ENCODE measurements around the gene IGFALS. TPM values are rescaled to one million over a fixed set of nuclear protein-coding genes. Genes with fewer than 3 reads are reported as not detected.

The IGFALS gene
- total and polyA plus RNA-seq, 2 experiments from 2014 or later, result 0.16 TPM; not detected in 1

DNA sequence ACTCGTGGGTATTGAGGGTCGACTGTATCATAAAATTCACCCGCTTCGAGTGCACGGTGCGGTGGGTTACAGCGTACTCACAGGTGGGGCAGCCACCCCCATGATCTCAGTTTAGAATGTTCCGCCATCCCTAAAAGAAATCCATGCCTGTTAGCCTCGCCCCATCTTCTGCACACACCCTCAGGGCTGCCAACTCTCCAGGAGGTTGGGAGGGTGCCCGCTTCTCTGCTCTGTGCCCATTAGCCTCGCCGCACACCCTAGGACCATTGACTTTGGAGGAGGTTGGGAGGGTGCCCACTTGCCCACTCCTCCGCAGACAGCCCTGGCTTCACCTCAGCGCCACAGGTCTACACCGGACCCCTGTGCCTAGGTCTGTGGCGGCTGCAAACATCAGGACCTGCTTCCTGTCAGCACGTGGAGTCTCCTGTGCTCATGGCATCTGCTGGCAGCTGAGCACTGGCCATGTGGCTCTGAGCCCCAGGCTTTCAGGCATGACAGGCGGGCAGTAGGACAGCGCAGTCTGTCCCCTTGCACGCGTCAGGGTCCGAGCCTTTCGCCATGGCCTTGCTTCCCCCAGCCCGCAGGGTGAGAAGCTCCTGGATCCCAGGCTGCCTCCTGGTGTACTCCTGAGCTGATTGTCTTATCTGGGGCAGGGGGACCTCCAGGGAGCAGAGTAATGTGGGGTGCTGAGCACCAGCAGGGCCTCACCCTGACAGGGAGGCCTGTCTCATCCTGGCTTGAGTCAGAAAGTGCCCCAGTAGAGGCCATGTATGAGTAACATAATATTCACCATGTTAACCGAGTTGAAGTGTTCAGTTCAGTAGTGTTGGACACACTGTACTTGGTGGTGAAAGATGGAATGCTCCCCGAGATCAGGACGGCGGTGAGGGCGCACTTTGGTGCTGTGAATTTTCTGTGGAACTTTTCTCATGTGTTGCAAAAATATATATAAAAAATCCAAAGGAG lies 44.1 kb downstream of the IGFALS start:
- Histone ChIP-seq H3F3A (replicated peaks; ENCODE audit: low read depth) (no peaks in the 10 kb centered on the region), H3K36me3 (ENCODE audit: insufficient read depth) (no peaks in the 10 kb centered on the region; the same call in 1 of the 2 replicates), H3K79me2 (replicated peaks; ENCODE audit: insufficient read depth) (no peaks in the 10 kb centered on the region), H3K4me3 (no peak overlapping the region), H2AFZ (no peak overlapping the region), H3K27me3 (ENCODE audit: insufficient read depth) (no peaks in the 10 kb centered on the region), H3K9me2 (ENCODE audit: insufficient read depth) (no peaks in the 10 kb centered on the region), H3K4me1 (ENCODE audit: insufficient read depth) (no peaks in the 10 kb centered on the region), H4K20me1 (replicated peaks; ENCODE audit: insufficient read depth) (no peaks in the 10 kb centered on the region), H3K27ac (ENCODE audit: low read depth) (no peak overlapping the region), H3K4me2 (no peak overlapping the region)
- TF ChIP-seq JUNB (IDR thresholded peaks at IDR 0.05; ENCODE audit: unreplicated experiment) (no peak), NANOG (IDR thresholded peaks at IDR 0.05; ENCODE audit: borderline replicate concordance) (no peak), POLR2AphosphoS5 (IDR thresholded peaks at IDR 0.05; ENCODE audit: low read depth) (no peak), STAT1 (IDR thresholded peaks at IDR 0.05; ENCODE audit: unreplicated experiment) (no peak), ZNF331 (CRISPR knock-in tag; IDR thresholded peaks at IDR 0.05; ENCODE audit: low read depth) (no peak), ZNF114 (CRISPR knock-in tag; IDR thresholded peaks at IDR 0.05) (no peak), EZH2 (IDR thresholded peaks at IDR 0.05; ENCODE audit: low read depth, unreplicated experiment) (no peak), CREB1 (CRISPR knock-in tag; IDR thresholded peaks at IDR 0.05; ENCODE audit: low read depth) (no peak), EZH2phosphoT487 (IDR thresholded peaks at IDR 0.05; ENCODE audit: unreplicated experiment) (no peak), ETS1 (IDR thresholded peaks at IDR 0.05) (no peak)
- TF ChIP-seq, protein P1, sequence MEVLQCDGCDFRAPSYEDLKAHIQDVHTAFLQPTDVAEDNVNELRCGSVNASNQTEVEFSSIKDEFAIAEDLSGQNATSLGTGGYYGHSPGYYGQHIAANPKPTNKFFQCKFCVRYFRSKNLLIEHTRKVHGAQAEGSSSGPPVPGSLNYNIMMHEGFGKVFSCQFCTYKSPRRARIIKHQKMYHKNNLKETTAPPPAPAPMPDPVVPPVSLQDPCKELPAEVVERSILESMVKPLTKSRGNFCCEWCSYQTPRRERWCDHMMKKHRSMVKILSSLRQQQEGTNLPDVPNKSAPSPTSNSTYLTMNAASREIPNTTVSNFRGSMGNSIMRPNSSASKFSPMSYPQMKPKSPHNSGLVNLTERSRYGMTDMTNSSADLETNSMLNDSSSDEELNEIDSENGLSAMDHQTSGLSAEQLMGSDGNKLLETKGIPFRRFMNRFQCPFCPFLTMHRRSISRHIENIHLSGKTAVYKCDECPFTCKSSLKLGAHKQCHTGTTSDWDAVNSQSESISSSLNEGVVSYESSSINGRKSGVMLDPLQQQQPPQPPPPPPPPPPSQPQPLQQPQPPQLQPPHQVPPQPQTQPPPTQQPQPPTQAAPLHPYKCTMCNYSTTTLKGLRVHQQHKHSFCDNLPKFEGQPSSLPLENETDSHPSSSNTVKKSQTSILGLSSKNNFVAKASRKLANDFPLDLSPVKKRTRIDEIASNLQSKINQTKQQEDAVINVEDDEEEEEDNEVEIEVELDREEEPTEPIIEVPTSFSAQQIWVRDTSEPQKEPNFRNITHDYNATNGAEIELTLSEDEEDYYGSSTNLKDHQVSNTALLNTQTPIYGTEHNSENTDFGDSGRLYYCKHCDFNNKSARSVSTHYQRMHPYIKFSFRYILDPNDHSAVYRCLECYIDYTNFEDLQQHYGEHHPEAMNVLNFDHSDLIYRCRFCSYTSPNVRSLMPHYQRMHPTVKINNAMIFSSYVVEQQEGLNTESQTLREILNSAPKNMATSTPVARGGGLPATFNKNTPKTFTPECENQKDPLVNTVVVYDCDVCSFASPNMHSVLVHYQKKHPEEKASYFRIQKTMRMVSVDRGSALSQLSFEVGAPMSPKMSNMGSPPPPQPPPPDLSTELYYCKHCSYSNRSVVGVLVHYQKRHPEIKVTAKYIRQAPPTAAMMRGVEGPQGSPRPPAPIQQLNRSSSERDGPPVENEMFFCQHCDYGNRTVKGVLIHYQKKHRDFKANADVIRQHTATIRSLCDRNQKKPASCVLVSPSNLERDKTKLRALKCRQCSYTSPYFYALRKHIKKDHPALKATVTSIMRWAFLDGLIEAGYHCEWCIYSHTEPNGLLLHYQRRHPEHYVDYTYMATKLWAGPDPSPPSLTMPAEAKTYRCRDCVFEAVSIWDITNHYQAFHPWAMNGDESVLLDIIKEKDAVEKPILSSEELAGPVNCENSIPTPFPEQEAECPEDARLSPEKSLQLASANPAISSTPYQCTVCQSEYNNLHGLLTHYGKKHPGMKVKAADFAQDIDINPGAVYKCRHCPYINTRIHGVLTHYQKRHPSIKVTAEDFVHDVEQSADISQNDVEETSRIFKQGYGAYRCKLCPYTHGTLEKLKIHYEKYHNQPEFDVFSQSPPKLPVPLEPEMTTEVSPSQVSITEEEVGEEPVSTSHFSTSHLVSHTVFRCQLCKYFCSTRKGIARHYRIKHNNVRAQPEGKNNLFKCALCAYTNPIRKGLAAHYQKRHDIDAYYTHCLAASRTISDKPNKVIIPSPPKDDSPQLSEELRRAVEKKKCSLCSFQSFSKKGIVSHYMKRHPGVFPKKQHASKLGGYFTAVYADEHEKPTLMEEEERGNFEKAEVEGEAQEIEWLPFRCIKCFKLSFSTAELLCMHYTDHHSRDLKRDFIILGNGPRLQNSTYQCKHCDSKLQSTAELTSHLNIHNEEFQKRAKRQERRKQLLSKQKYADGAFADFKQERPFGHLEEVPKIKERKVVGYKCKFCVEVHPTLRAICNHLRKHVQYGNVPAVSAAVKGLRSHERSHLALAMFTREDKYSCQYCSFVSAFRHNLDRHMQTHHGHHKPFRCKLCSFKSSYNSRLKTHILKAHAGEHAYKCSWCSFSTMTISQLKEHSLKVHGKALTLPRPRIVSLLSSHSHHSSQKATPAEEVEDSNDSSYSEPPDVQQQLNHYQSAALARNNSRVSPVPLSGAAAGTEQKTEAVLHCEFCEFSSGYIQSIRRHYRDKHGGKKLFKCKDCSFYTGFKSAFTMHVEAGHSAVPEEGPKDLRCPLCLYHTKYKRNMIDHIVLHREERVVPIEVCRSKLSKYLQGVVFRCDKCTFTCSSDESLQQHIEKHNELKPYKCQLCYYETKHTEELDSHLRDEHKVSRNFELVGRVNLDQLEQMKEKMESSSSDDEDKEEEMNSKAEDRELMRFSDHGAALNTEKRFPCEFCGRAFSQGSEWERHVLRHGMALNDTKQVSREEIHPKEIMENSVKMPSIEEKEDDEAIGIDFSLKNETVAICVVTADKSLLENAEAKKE (CRISPR knock-in tag; IDR thresholded peaks at IDR 0.05), result no peak
- TF ChIP-seq, protein P2, sequence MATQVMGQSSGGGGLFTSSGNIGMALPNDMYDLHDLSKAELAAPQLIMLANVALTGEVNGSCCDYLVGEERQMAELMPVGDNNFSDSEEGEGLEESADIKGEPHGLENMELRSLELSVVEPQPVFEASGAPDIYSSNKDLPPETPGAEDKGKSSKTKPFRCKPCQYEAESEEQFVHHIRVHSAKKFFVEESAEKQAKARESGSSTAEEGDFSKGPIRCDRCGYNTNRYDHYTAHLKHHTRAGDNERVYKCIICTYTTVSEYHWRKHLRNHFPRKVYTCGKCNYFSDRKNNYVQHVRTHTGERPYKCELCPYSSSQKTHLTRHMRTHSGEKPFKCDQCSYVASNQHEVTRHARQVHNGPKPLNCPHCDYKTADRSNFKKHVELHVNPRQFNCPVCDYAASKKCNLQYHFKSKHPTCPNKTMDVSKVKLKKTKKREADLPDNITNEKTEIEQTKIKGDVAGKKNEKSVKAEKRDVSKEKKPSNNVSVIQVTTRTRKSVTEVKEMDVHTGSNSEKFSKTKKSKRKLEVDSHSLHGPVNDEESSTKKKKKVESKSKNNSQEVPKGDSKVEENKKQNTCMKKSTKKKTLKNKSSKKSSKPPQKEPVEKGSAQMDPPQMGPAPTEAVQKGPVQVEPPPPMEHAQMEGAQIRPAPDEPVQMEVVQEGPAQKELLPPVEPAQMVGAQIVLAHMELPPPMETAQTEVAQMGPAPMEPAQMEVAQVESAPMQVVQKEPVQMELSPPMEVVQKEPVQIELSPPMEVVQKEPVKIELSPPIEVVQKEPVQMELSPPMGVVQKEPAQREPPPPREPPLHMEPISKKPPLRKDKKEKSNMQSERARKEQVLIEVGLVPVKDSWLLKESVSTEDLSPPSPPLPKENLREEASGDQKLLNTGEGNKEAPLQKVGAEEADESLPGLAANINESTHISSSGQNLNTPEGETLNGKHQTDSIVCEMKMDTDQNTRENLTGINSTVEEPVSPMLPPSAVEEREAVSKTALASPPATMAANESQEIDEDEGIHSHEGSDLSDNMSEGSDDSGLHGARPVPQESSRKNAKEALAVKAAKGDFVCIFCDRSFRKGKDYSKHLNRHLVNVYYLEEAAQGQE (IDR thresholded peaks at IDR 0.05; ENCODE audit: unreplicated experiment), result no peak
- TF ChIP-seq, protein P3, sequence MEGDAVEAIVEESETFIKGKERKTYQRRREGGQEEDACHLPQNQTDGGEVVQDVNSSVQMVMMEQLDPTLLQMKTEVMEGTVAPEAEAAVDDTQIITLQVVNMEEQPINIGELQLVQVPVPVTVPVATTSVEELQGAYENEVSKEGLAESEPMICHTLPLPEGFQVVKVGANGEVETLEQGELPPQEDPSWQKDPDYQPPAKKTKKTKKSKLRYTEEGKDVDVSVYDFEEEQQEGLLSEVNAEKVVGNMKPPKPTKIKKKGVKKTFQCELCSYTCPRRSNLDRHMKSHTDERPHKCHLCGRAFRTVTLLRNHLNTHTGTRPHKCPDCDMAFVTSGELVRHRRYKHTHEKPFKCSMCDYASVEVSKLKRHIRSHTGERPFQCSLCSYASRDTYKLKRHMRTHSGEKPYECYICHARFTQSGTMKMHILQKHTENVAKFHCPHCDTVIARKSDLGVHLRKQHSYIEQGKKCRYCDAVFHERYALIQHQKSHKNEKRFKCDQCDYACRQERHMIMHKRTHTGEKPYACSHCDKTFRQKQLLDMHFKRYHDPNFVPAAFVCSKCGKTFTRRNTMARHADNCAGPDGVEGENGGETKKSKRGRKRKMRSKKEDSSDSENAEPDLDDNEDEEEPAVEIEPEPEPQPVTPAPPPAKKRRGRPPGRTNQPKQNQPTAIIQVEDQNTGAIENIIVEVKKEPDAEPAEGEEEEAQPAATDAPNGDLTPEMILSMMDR (conservative IDR thresholded peaks at IDR 0.05; ENCODE audit: low read depth in 2 of 2), result no peak
- Mint-ChIP-seq H3K36me3 (ENCODE audit: low read depth) (peaks cover 26% of the 10 kb centered on the region), H3K27ac (no peak overlapping the region), H3K27me3 (ENCODE audit: insufficient read depth, low read depth, poor library complexity) (peaks cover 11% of the 10 kb centered on the region), H3K4me3 (no peak overlapping the region), H3K4me1 (no peaks in the 10 kb centered on the region), H3K9me3 (no peaks in the 10 kb centered on the region)
- no peak for DNase-seq (ENCODE audit: low spot score)
- no peak for ATAC-seq

All from GM23338 (cell line).